ENCODE data around the gene COL4A2. TPM values are rescaled to one million over a fixed set of nuclear protein-coding genes. Genes with fewer than 3 reads are reported as not detected.

COL4A2 gene
- total and polyA plus RNA-seq, 2 experiments from 2014 or later = 146 to 455 TPM

DNA sequence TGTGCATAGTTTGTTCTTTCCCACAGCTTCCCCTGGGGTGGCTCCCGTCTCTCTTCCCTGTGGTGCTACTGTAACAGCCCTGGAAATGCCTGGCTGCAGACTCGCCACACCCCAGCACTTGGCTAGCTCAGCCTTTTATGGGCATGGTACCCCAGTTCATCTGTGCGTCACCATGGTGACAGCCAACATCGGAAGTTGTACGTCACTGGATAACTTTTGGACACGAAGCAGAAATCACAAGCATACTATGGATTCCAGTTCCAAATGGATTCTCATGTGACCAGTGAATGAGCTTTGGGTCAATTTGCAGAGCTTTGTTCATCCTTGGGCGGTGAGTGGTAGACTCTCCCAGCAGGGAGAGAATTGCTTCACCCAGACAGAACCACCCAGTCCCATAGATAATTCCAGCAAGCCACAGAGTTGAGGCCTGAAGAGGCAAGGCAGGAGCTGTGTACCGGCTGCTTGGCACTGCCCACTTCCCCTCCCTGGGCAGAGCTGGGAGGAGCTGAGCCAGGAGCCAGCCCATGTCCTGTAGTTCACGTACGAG lies 54.4 kb downstream of the COL4A2 start:
- 14 to 20% methylated on average over 10 of the region's 10 CpGs for WGBS, 2 experiments (ENCODE audit: low coverage in 1 of 2, low lambda C conversion rate in 2 of 2, missing lambda C conversion rate in 2 of 2)
- no peak for TF ChIP-seq EZH2phosphoT487 (IDR thresholded peaks at IDR 0.05; ENCODE audit: insufficient read depth, low read depth)
- in situ Hi-C loops (cut with MboI) = no loop called here
- peaks cover 18% of the 10 kb centered on the region for H3F3A ChIP-seq (ENCODE audit: insufficient read depth)
- H3K9me3 ChIP-seq (ENCODE audit: low read depth) = no peaks in the 10 kb centered on the region
- H3K27me3 ChIP-seq (replicated peaks; ENCODE audit: insufficient read depth) = no peaks in the 10 kb centered on the region
- peak overlapping the region; percentile 88 for H3K27ac ChIP-seq
- H3K4me1 ChIP-seq (ENCODE audit: insufficient read depth) = peaks cover 16% of the 10 kb centered on the region
- H3K36me3 ChIP-seq (ENCODE audit: low read depth) = no peaks in the 10 kb centered on the region; the same call in 1 of the 2 replicates
- H3K9ac ChIP-seq = peak overlapping the region; percentile 69
- H3K4me3 ChIP-seq = no peak overlapping the region
- no peaks in the 10 kb centered on the region for H3K79me2 ChIP-seq (ENCODE audit: insufficient read depth)
- H4K20me1 ChIP-seq (ENCODE audit: insufficient read depth) = no peaks in the 10 kb centered on the region
- H3K4me2 ChIP-seq (ENCODE audit: unreplicated experiment) = peak overlapping the region; percentile 29
- no peaks in the 10 kb centered on the region for H3K9me2 ChIP-seq (ENCODE audit: insufficient read depth)
- peak; percentile 97 for DNase-seq
- peak overlapping the region; percentile 30 for H2AFZ ChIP-seq

DNA sequence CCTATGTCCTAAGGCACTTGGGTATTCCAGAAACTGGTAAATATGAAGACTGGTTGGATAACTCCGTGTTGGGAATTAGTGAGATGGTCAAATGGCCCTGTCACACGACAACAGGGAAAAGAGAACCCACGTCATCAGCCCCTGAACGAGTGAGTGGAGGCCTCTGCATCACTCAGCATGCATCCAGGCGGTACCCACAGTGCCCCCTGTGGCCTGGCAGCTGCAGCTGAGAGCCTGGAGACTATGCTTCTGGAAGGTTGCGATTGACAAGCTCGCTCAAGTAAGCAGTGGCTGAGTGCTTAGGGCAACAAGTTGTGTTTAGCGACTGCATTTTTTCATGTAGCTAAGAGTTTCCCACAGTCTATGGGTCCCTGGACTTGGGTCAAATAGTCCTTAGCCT lies 55.9 kb downstream of the COL4A2 start:
- Histone ChIP-seq H2AFZ (no peak overlapping the region), H3K27me3 (replicated peaks; ENCODE audit: insufficient read depth) (no peaks in the 10 kb centered on the region), H3K36me3 (ENCODE audit: low read depth) (no peaks in the 10 kb centered on the region; the same call in 1 of the 2 replicates), H3K4me3 (no peak overlapping the region), H3K9ac (no peak overlapping the region), H3K4me1 (ENCODE audit: insufficient read depth) (peaks cover 16% of the 10 kb centered on the region), H3F3A (ENCODE audit: insufficient read depth) (peaks cover 21% of the 10 kb centered on the region), H3K27ac (no peak overlapping the region), H3K9me3 (ENCODE audit: low read depth) (no peaks in the 10 kb centered on the region), H4K20me1 (ENCODE audit: insufficient read depth) (no peaks in the 10 kb centered on the region), H3K4me2 (ENCODE audit: unreplicated experiment) (no peak overlapping the region), H3K79me2 (ENCODE audit: insufficient read depth) (no peaks in the 10 kb centered on the region), H3K9me2 (ENCODE audit: insufficient read depth) (no peaks in the 10 kb centered on the region)
- WGBS, 2 experiments (ENCODE audit: low coverage in 1 of 2, low lambda C conversion rate in 2 of 2, missing lambda C conversion rate in 2 of 2) = 88 to 89% methylated on average over 8 of the region's 8 CpGs
- in situ Hi-C loops (cut with MboI) = no loop called here
- no peak for DNase-seq
- TF ChIP-seq EZH2phosphoT487 (IDR thresholded peaks at IDR 0.05; ENCODE audit: insufficient read depth, low read depth) (no peak), EZH2 (IDR thresholded peaks at IDR 0.05; ENCODE audit: insufficient read depth, poor library complexity, severe bottlenecking) (no peak)

DNA sequence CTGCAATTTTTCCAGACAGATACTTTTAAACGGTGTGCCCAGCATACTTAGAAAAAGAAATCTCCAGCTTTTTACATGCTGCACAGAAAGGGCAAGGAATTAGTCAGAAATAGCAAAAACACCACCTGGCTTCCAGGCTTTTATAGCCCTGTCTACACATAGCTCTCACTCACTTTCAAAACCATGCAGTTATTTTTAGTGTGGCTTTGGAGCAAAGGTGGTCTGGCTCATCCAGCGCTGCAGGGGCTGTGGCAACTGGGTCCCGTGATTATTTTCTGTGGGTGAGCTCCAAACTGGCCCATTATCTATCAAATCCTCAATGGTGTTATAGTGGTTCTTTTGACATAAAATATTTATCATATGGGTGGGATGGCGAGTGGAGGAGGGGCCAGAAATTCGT lies 57.0 kb downstream of the COL4A2 start:
- 83 to 89% methylated on average over 5 of the region's 5 CpGs for WGBS, 2 experiments (ENCODE audit: low coverage in 1 of 2, low lambda C conversion rate in 2 of 2, missing lambda C conversion rate in 2 of 2)
- Histone ChIP-seq H3K79me2 (ENCODE audit: insufficient read depth) (no peaks in the 10 kb centered on the region), H3K9me2 (ENCODE audit: insufficient read depth) (no peaks in the 10 kb centered on the region), H3K4me3 (no peak overlapping the region), H2AFZ (no peak overlapping the region), H3K4me2 (ENCODE audit: unreplicated experiment) (no peak overlapping the region), H3F3A (ENCODE audit: insufficient read depth) (peaks cover 26% of the 10 kb centered on the region), H3K9me3 (ENCODE audit: low read depth) (no peaks in the 10 kb centered on the region), H4K20me1 (ENCODE audit: insufficient read depth) (no peaks in the 10 kb centered on the region), H3K36me3 (ENCODE audit: low read depth) (no peaks in the 10 kb centered on the region), H3K27me3 (replicated peaks; ENCODE audit: insufficient read depth) (no peaks in the 10 kb centered on the region), H3K27ac (no peak overlapping the region), H3K4me1 (ENCODE audit: insufficient read depth) (peaks cover 16% of the 10 kb centered on the region), H3K9ac (no peak overlapping the region)
- no peak for TF ChIP-seq EZH2 (IDR thresholded peaks at IDR 0.05; ENCODE audit: insufficient read depth, poor library complexity, severe bottlenecking)
- no peak for TF ChIP-seq EZH2phosphoT487 (IDR thresholded peaks at IDR 0.05; ENCODE audit: insufficient read depth, low read depth)
- in situ Hi-C loops (cut with MboI) = no loop called here
- no peak for DNase-seq

DNA sequence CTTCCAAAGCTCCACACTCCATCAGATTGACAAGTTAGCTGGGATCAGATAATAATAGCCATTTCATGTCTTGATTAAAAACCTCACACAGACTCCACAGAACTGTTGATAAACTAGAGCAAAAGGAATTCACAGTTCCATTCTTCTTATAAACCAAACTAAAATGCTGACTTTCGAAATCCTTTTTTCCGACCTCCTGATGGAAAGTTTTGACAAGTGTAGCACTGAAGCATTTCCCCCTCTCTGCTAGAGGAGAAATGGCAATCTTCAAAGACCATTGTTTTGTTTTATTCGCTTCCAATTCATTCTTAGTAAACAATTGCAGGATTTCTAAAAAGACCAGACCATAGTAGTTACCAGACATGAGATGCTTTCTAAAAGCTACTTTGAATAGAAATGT lies 58.8 kb downstream of the COL4A2 start:
- no peak for DNase-seq
- Histone ChIP-seq H3K9me2 (ENCODE audit: insufficient read depth) (no peaks in the 10 kb centered on the region), H3K4me1 (ENCODE audit: insufficient read depth) (peaks cover 12% of the 10 kb centered on the region), H3K4me2 (ENCODE audit: unreplicated experiment) (no peak overlapping the region), H3K9ac (no peak overlapping the region), H3K27me3 (replicated peaks; ENCODE audit: insufficient read depth) (no peaks in the 10 kb centered on the region), H3K36me3 (ENCODE audit: low read depth) (no peaks in the 10 kb centered on the region), H2AFZ (no peak overlapping the region), H3F3A (ENCODE audit: insufficient read depth) (peaks cover 23% of the 10 kb centered on the region), H4K20me1 (ENCODE audit: insufficient read depth) (no peaks in the 10 kb centered on the region), H3K27ac (no peak overlapping the region), H3K9me3 (ENCODE audit: low read depth) (no peaks in the 10 kb centered on the region), H3K4me3 (no peak overlapping the region), H3K79me2 (ENCODE audit: insufficient read depth) (no peaks in the 10 kb centered on the region)
- WGBS, 2 experiments (ENCODE audit: low coverage in 1 of 2, low lambda C conversion rate in 2 of 2, missing lambda C conversion rate in 2 of 2) = 94 to 98% methylated on average over 3 of the region's 3 CpGs
- in situ Hi-C loops (cut with MboI) = no loop called here
- TF ChIP-seq EZH2phosphoT487 (IDR thresholded peaks at IDR 0.05; ENCODE audit: insufficient read depth, low read depth) (no peak), EZH2 (IDR thresholded peaks at IDR 0.05; ENCODE audit: insufficient read depth, poor library complexity, severe bottlenecking) (no peak)

DNA sequence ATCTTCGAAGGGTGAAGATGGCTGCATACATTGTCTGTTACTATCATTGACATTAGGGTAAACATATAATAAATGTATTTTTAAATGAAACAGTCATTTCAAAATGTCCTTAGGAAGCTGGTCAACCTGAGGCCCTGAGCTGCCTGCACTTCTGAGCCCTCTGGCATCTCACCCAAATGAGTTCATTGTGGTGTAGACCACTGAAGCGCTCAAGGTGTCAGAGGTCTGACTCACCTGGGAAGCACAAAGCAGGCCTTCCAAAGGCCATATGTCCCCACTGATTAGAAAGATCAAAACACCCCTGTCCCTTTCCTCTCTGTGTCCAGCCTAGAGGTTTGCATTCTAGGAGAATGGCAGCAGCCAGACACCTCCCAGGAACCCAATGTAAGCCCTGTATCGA lies 59.6 kb downstream of the COL4A2 start:
- Histone ChIP-seq H3K27ac (no peak overlapping the region), H2AFZ (no peak overlapping the region), H3F3A (ENCODE audit: insufficient read depth) (peaks cover 19% of the 10 kb centered on the region), H3K36me3 (ENCODE audit: low read depth) (no peaks in the 10 kb centered on the region), H4K20me1 (ENCODE audit: insufficient read depth) (no peaks in the 10 kb centered on the region), H3K9me2 (ENCODE audit: insufficient read depth) (no peaks in the 10 kb centered on the region), H3K4me1 (ENCODE audit: insufficient read depth) (peaks cover 6% of the 10 kb centered on the region), H3K27me3 (replicated peaks; ENCODE audit: insufficient read depth) (no peaks in the 10 kb centered on the region), H3K4me2 (ENCODE audit: unreplicated experiment) (no peak overlapping the region), H3K79me2 (ENCODE audit: insufficient read depth) (no peaks in the 10 kb centered on the region), H3K4me3 (no peak overlapping the region), H3K9me3 (ENCODE audit: low read depth) (no peaks in the 10 kb centered on the region), H3K9ac (no peak overlapping the region)
- TF ChIP-seq EZH2 (IDR thresholded peaks at IDR 0.05; ENCODE audit: insufficient read depth, poor library complexity, severe bottlenecking) (no peak), EZH2phosphoT487 (IDR thresholded peaks at IDR 0.05; ENCODE audit: insufficient read depth, low read depth) (no peak)
- 71 to 79% methylated on average over 3 of the region's 3 CpGs for WGBS, 2 experiments (ENCODE audit: low coverage in 1 of 2, low lambda C conversion rate in 2 of 2, missing lambda C conversion rate in 2 of 2)
- in situ Hi-C loops (cut with MboI) = no loop called here
- no peak for DNase-seq
